ENCODE data around the gene WDFY2. TPM values are rescaled to one million over a fixed set of nuclear protein-coding genes. Genes with fewer than 3 reads are reported as not detected.

The WDFY2 gene
- total RNA-seq, 2 donors from 2014 or later, result 25.7 to 31.9 TPM

- Histone ChIP-seq H3K36me3 (replicated peaks in 1 of 2; ENCODE audit: insufficient read depth in 1 of 2, low read depth in 2 of 2) (no peaks in the 10 kb centered on the region), H3K4me3 (no peak overlapping the region), H3K27me3 (no peaks in the 10 kb centered on the region), H3K9me3 (no peaks in the 10 kb centered on the region), H3K27ac (peak overlapping the region; percentile 14 to 42 (median 22)), H3K4me1 (peaks cover 30% of the 10 kb centered on the region)
- WGBS, 2 donors, result 43 to 48% methylated on average over 3 of the region's 3 CpGs
- DNase-seq (peak in 3 of 4 donors; percentile 21 to 52 (median 25)), ATAC-seq (peak; percentile 41)
- intact Hi-C loops (cut with DNase I), result loop anchor here (10.0 kb wide), 1 partner anchor 117 kb away; no protein-coding TSS in a partner anchor
- no peak for TF ChIP-seq POLR2A (IDR thresholded peaks at IDR 0.05)
- TF ChIP-seq, protein P1, sequence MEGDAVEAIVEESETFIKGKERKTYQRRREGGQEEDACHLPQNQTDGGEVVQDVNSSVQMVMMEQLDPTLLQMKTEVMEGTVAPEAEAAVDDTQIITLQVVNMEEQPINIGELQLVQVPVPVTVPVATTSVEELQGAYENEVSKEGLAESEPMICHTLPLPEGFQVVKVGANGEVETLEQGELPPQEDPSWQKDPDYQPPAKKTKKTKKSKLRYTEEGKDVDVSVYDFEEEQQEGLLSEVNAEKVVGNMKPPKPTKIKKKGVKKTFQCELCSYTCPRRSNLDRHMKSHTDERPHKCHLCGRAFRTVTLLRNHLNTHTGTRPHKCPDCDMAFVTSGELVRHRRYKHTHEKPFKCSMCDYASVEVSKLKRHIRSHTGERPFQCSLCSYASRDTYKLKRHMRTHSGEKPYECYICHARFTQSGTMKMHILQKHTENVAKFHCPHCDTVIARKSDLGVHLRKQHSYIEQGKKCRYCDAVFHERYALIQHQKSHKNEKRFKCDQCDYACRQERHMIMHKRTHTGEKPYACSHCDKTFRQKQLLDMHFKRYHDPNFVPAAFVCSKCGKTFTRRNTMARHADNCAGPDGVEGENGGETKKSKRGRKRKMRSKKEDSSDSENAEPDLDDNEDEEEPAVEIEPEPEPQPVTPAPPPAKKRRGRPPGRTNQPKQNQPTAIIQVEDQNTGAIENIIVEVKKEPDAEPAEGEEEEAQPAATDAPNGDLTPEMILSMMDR (IDR thresholded peaks at IDR 0.05), result no peak
Observed at GRCh38 chr13:51721496-51721895, 137.2 kb downstream of the WDFY2 start.

GRCh38 chr13:51723529-51723928 lies 139.3 kb downstream of the WDFY2 start:
- no peak overlapping the region for H3K4me3 ChIP-seq
- H3K27me3 ChIP-seq, result no peaks in the 10 kb centered on the region
- TF ChIP-seq POLR2A (IDR thresholded peaks at IDR 0.05), result no peak
- no peak for DNase-seq
- H3K4me1 ChIP-seq, result peaks cover 49% of the 10 kb centered on the region
- no peaks in the 10 kb centered on the region for H3K36me3 ChIP-seq (replicated peaks in 1 of 2; ENCODE audit: insufficient read depth in 1 of 2, low read depth in 2 of 2)
- H3K27ac ChIP-seq, result no peak overlapping the region
- no peaks in the 10 kb centered on the region for H3K9me3 ChIP-seq
- intact Hi-C loops (cut with DNase I), result loop anchor here (10.0 kb wide), 1 partner anchor 119 kb away; no protein-coding TSS in a partner anchor
- ATAC-seq, result no peak
- WGBS, 2 donors, result 93 to 94% methylated on average over 6 of the region's 6 CpGs

GRCh38 chr13:51724721-51725120 lies 140.5 kb downstream of the WDFY2 start:
- no peak for TF ChIP-seq POLR2A (IDR thresholded peaks at IDR 0.05)
- TF ChIP-seq, protein P1 (IDR thresholded peaks at IDR 0.05), result no peak
- H3K27ac ChIP-seq, result no peak overlapping the region
- peaks cover 61% of the 10 kb centered on the region for H3K4me1 ChIP-seq
- no peak for ATAC-seq
- no peak for DNase-seq
- H3K9me3 ChIP-seq, result no peaks in the 10 kb centered on the region
- H3K27me3 ChIP-seq, result no peaks in the 10 kb centered on the region
- no peak overlapping the region for H3K4me3 ChIP-seq
- intact Hi-C loops (cut with DNase I), result loop anchor here (10.0 kb wide), 1 partner anchor 120 kb away; no protein-coding TSS in a partner anchor
- H3K36me3 ChIP-seq (replicated peaks in 1 of 2; ENCODE audit: insufficient read depth in 1 of 2, low read depth in 2 of 2), result no peaks in the 10 kb centered on the region

DNA sequence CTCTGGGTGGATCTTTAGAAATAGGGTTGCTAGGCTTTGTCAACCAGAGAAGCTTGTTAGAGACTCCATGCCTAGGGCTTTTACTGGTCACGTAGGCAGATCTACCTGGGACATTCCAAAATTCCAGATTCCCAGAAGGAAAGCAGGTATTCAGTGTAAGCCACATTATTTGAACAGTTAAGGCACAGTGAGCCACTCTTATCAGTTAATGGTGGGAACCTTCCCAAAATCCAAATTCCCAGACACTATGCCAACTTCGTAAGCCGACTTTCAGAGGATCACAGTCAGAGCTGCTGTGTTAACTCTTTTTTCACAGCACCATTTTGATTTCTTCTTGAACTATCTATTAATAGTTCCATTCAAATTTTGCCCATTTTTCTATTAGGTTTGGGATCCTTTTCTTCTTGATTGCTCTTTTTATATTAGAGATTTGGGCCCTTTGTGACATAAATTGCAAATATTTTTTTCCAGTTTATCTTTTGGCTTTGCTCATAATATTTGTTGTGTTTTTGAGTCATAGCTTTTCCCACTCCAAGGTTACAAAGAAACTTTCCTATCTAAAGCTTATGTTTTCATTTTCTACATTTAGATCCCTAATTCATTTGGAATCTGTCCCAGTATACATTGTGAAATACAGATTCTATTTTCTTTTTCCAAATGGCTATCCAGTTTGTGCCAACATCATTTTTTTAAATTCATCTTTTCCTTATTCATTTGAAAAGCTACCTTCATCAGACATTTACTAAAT lies 142.4 kb downstream of the WDFY2 start:
- Histone ChIP-seq H3K4me1 (peaks cover 72% of the 10 kb centered on the region), H3K9me3 (no peaks in the 10 kb centered on the region), H3K4me3 (no peak overlapping the region), H3K36me3 (replicated peaks in 1 of 2; ENCODE audit: insufficient read depth in 1 of 2, low read depth in 2 of 2) (no peaks in the 10 kb centered on the region), H3K27me3 (no peaks in the 10 kb centered on the region), H3K27ac (peak overlapping the region; percentile 61 to 88 (median 75))
- 16 to 22% methylated on average over 3 of the region's 3 CpGs for WGBS, 2 donors
- ATAC-seq (peak; percentile 67), DNase-seq (peak in 1 of 4 donors; percentile 56)
- intact Hi-C loops (cut with DNase I), result loop anchor here (10.0 kb wide), 1 partner anchor 122 kb away; no protein-coding TSS in a partner anchor
- TF ChIP-seq, protein P1 (IDR thresholded peaks at IDR 0.05), result no peak
- TF ChIP-seq POLR2A (IDR thresholded peaks at IDR 0.05), result no peak

GRCh38 chr13:51727634-51728274 lies 143.5 kb downstream of the WDFY2 start:
- intact Hi-C loops (cut with DNase I), result loop anchor here (10.0 kb wide), 1 partner anchor 123 kb away; no protein-coding TSS in a partner anchor
- peaks cover 72% of the 10 kb centered on the region for H3K4me1 ChIP-seq
- ATAC-seq (peak; percentile 4), DNase-seq (no peak)
- H3K36me3 ChIP-seq (replicated peaks in 1 of 2; ENCODE audit: insufficient read depth in 1 of 2, low read depth in 2 of 2), result no peaks in the 10 kb centered on the region
- no peaks in the 10 kb centered on the region for H3K9me3 ChIP-seq
- no peaks in the 10 kb centered on the region for H3K27me3 ChIP-seq
- WGBS, 2 donors, result 38 to 41% methylated on average over 8 of the region's 8 CpGs
- peak overlapping the region; percentile 74 to 88 (median 80) for H3K27ac ChIP-seq
- H3K4me3 ChIP-seq, result no peak overlapping the region
- TF ChIP-seq POLR2A (IDR thresholded peaks at IDR 0.05), result no peak
- TF ChIP-seq, protein P1 (IDR thresholded peaks at IDR 0.05), result no peak

All from body of pancreas (tissue), 4 donors.